Stimulated activated CD8-positive, alpha-beta memory T cell treated with anti-CD3 and anti-CD28 coated beads, Interleukin-4, amount 100 ng/mL, for 48 hours (primary cell): ENCODE results near the gene PCDHGA5.
"Not testable (repeated sequence)": the region's sequence is repeated elsewhere in the genome, so short reads cannot be mapped to it uniquely, and the experiment has no call there.

Source experiments
- DNase-seq: peaks from one replicate; pipeline ENCODE4 v3.0.0-alpha.2; 2020

The PCDHGA5 gene

GRCh38 chr5:141363952-141364660, at the start of gene PCDHGA5:
TSS of gene PCDHGA5 (plus strand) at chr5:141364162. CDS start at chr5:141364331, 169 bp downstream.
- no peak for DNase-seq

GRCh38 chr5:141316963-141317362, 47.0 kb upstream of the PCDHGA5 start:
- not testable (repeated sequence) for DNase-seq

DNA sequence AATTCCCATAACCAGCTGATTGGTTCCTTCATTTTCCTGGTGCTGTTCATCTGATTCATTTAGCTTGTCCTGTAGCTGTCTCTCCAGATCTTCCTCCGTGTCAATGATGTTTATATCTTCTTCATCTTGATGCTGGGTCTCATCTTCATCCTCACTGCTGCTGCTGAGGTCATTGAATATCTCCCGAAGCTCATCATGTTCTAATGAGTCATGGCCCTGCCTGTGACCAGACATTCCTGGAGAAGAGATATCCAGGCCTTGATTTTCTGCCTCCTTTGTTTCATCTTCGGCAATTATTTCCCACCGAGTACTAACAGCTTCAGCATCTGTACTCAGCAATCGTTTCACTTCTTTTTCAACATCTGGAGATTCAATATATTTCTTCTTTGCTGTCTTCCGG, 44.8 kb upstream of the PCDHGA5 start:
- no peak for DNase-seq

GRCh38 chr5:141319699-141320098, 44.3 kb upstream of the PCDHGA5 start:
- no peak for DNase-seq

GRCh38 chr5:141320225-141321169, 43.5 kb upstream of the PCDHGA5 start, which contains the start of gene TAF7:
TSS of gene TAF7 (minus strand) at chr5:141320784. CDS start at chr5:141320044, 740 bp downstream.
- peak; percentile 93 for DNase-seq

GRCh38 chr5:141322261-141322660, 41.7 kb upstream of the PCDHGA5 start:
- DNase-seq: no peak

DNA sequence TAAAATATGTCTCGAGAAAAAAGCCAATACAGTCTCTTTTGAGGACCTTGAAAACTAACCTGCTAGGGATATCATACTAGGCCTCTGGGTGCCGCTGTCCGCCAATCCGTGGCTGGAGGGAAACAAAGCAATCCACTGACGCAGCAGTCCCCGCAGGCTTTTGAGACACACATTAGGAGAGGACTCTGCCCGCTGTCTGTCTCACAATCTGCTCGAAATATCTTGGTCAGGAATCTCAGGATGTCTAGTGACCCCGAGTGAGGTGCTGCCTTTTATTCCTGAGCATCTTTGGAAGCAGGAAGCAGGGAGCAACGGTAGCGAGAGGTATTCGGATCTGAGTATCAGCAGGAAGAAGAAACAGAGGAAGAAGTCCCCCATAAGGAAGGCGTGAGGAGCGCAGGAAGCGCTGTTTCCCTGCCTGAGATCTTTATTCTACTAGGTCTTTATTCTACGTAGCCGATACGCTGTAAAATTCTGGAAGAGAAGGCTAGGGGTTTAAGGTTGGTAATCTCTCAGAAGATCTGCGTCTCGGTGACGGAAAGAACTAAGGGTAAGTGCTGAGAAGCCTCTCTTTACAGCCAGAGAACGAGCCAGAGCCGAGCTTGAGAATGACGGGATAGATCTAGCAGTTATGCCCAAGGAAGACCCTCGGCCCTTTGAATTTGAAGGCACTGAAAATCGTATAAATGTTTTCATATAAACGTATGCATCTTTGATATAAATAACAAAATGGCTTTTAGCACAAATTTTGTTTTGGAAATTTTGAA, 37.7 kb upstream of the PCDHGA5 start:
- peak; percentile 74 for DNase-seq

- no peak for DNase-seq
Measured at GRCh38 chr5:141328231-141328630, 35.7 kb upstream of the PCDHGA5 start.

DNA sequence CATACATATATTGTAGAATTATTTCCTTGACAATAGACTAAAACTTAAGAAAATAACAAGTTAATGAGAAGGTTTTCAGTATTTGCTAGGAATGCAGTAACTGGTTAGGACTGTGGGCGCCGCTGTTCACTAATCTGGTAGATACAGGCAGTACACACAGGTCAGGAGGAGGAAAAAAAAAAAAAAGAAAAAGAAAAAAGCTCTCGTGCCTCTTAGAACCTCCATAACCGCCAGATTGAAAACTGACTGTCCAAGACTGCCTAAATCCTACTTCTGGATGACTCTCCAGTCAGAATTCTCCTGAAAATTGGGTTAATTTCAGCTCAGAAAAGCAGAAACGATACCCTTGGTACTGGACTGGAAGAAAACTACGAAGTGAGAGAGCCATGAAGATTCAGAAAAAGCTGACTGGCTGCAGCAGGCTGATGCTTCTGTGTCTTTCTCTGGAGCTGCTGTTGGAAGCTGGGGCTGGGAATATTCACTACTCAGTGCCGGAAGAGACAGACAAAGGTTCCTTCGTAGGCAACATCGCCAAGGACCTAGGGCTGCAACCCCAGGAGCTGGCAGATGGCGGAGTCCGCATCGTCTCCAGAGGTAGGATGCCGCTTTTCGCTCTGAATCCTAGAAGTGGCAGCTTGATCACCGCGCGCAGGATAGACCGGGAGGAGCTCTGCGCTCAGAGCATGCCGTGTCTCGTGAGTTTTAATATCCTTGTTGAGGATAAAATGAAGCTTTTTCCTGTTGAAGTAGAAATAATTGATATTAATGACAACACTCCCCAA, 33.5 kb upstream of the PCDHGA5 start, which contains the start of gene PCDHGA1:
TSS of gene PCDHGA1 (plus strand) at position 216 of the 782 bp plus-strand sequence.
- DNase-seq: no peak

- DNase-seq: not testable (repeated sequence)
Measured at GRCh38 chr5:141332571-141332970, 31.4 kb upstream of the PCDHGA5 start.

DNA sequence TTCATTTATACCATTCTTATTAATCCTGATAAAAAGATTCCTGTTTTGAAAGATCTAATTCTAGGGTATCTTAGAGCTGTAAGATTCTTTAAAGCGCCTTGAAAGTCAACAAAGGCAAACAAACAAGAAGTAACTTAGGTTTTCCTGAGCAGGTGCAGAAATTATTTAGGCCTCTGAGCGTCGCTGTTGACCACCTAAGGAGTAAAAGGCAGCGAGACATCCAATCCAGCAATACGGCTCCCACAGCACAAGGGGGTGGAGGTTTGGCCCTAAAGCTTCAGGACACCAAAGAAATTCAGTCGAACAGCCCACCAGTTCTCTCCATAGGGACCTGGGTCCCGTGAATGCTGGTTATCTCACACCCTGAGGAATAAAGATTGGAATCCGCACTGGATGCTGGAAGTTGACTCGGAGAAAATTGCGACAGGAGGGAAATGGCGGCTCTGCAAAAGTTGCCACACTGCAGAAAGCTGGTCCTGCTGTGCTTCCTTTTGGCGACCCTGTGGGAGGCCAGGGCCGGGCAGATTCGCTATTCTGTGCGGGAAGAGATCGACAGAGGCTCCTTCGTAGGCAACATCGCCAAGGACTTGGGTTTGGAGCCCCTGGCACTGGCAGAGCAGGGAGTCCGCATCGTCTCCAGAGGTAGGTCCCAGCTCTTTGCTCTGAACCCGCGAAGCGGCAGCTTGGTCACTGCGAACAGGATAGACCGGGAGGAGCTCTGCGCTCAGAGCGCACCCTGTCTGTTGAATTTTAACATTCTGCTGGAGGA, 25.2 kb upstream of the PCDHGA5 start, which contains the start of gene PCDHGA2:
TSS of gene PCDHGA2 (plus strand) at position 223 of the 769 bp plus-strand sequence.
- DNase-seq: no peak

DNA sequence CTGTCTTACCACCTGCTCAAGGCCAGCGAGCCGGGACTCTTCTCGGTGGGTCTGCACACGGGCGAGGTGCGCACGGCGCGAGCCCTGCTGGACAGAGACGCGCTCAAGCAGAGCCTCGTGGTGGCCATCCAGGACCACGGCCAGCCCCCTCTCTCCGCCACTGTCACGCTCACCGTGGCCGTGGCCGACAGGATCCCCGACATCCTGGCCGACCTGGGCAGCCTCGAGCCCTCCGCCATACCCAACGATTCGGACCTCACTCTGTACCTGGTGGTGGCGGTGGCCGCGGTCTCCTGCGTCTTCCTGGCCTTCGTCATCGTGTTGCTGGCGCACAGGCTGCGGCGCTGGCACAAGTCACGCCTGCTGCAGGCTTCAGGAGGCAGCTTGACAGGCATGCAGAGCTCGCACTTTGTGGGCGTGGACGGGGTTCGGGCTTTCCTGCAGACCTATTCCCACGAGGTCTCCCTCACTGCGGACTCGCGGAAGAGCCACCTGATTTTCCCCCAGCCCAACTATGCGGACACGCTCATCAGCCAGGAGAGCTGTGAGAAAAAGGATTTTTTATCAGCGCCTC, 23.1 kb upstream of the PCDHGA5 start:
- DNase-seq: not testable (repeated sequence)

DNA sequence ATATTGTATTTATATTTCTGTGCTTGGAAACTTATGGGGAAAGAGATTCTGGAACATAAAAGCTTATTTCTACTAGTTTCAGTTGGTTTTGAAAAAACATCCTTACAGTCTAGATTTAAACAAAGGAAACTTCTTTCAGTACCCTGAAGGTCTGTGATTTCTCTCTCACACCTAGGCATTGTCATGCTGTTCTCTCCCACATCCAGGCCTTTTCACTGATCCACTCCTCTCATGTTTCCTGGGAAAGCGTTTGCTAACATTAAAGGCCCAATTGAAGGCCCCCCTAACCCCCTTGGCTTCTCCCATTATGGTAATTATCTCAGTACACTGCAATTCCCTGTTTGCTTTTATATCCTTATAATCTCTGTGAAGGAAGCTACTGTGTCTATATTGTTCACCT, 21.2 kb upstream of the PCDHGA5 start:
- no peak for DNase-seq

- no peak for DNase-seq
Measured at GRCh38 chr5:141343242-141343952, 20.6 kb upstream of the PCDHGA5 start, which contains the start of gene PCDHGA3. TSS of gene PCDHGA3 (plus strand) at chr5:141343829. CDS start at chr5:141344034, 205 bp downstream.

DNA sequence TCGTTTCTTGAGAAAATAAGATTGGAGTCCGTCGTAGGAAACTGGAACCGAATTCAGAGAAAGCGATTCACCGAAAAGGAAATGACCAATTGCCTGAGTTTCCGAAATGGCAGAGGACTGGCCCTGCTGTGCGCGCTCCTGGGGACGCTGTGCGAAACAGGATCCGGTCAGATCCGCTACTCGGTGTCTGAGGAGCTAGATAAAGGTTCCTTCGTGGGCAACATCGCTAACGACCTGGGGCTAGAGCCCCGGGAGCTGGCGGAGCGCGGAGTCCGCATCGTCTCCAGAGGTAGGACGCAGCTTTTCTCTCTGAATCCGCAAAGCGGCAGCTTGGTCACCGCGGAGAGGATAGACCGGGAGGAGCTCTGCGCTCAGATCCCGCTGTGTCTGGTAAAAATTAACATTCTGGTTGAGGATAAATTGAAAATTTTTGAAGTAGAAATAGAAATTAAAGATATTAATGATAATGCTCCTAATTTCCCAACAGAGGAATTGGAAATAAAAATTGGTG, 20.0 kb upstream of the PCDHGA5 start:
- DNase-seq: no peak

- DNase-seq: no peak
Measured at GRCh38 chr5:141345327-141345726, 18.6 kb upstream of the PCDHGA5 start.

DNA sequence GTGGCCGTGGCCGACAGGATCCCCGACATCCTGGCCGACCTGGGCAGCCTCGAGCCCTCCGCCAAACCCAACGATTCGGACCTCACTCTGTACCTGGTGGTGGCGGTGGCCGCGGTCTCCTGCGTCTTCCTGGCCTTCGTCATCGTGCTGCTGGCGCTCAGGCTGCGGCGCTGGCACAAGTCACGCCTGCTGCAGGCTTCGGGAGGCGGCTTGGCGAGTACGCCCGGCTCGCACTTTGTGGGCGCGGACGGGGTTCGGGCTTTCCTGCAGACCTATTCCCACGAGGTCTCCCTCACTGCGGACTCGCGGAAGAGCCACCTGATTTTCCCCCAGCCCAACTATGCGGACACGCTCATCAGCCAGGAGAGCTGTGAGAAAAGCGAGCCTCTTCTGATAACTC, 17.9 kb upstream of the PCDHGA5 start:
- not testable (repeated sequence) for DNase-seq

- DNase-seq: peak; percentile 51
Measured at GRCh38 chr5:141349917-141350619, 13.9 kb upstream of the PCDHGA5 start, which contains the start of gene PCDHGB1. TSS of gene PCDHGB1 (plus strand) at chr5:141350099. CDS start at chr5:141350261, 162 bp downstream.

DNA sequence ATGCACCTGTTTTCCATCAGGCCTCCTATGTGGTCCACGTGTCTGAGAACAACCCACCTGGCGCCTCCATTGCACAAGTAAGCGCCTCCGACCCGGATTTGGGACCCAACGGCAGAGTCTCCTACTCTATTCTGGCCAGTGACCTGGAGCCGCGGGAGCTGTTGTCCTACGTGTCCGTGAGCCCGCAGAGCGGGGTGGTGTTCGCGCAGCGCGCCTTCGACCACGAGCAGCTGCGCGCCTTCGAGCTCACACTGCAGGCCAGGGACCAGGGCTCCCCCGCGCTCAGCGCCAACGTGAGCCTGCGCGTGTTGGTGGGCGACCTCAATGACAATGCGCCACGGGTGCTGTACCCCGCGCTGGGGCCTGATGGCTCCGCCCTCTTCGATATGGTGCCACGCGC, 12.4 kb upstream of the PCDHGA5 start:
- no peak for DNase-seq
